GM18507 (cell line): ENCODE data around the gene AURKAIP1.
"Not testable (repeated sequence)": the region's sequence is repeated elsewhere in the genome, so short reads cannot be mapped to it uniquely, and the experiment has no call there.

Experiments
- DNase-seq: peaks from one replicate; pipeline ENCODE4 v3.0.0; 2011; ENCODE audit warnings: low read depth; ENCODE audit not compliant: insufficient read length; ENCODE audit errors: extremely low spot score
- FAIRE-seq: peaks from 2 replicates; lab custom pipeline; 2011; peaks lifted over from hg19 to GRCh38; lab: Jason Lieb, UNC

AURKAIP1 gene

DNA sequence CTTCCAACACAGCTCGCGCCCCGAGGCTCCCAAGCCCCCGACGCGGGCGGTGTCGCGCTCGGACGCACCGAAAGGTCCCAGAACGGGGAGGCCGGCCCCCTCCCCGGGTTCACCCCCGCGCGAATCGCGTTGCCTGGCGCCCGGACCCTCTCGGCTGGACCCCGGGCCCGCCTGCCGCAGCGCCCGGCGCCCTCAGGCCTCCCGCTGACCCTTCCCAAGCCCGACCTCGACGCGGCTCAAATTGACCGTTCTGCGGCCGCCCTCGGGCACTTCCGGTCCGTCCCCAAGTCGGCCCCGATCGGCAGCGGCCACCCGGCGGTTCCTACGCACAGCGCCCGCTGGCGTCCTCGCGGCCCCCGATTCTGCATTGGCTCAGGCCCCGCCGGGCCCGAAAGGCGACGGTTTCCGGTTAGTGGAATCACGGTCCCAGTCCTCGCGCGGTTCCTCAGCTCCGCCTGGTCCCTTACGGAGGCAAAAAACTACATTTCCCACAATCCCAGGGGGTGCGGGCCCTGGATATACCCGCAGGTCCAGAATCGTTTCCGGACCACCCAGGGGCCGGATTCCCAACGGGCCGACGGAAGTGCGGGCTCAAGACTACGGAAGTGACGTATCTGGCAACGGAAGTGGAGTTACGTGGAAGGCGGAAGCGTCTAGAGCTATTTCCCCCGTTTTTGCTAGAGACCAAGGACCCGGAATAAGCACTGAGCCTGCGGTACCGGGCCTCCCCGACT, at the start of gene AURKAIP1:
Gene AURKAIP1, minus strand, starts transcription at position 279 of the 734 bp plus-strand sequence. CDS start 451 bp downstream, outside the sequence.
- DNase-seq: peak; percentile 97
- FAIRE-seq: peak; percentile 100

DNA sequence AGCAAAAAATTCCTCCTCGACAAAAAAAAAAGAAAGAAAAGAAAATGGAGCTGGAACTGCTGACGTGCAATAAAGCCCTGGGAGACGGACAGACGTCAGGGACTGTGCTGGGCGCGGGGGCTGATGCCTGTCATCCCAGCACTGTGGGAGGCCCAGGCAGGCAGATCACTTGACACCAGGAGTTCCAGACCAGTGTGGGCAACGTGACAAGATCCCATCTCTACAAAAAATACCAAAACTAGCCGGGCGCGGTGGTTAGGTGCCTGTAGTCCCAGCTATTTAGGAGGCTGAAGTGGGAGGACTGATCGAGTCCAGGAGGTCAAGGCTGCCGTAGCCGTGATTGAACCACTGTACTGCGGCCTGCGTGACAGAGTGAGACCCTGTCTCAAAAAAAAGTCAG, 49.7 kb upstream of the AURKAIP1 start:
- DNase-seq (no peak), FAIRE-seq (no peak)

DNA sequence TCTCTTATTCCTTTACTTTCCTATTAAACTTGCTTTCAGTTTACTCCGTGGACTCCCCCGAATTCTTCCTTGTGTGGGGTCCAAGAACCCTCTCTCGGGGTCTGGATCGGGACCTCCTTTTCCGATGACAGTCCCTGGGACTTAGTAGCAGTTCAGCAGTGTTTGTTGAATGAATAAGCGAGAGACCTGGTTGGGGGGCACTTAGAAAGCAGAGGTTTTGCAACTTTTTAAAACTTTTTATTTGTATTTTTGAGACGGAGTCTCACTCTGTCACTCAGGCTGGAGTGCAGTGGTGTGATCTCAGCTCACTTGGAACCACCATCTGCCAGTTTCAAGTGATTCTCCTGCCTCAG, 48.2 kb upstream of the AURKAIP1 start:
- FAIRE-seq (no peak), DNase-seq (no peak)

DNA sequence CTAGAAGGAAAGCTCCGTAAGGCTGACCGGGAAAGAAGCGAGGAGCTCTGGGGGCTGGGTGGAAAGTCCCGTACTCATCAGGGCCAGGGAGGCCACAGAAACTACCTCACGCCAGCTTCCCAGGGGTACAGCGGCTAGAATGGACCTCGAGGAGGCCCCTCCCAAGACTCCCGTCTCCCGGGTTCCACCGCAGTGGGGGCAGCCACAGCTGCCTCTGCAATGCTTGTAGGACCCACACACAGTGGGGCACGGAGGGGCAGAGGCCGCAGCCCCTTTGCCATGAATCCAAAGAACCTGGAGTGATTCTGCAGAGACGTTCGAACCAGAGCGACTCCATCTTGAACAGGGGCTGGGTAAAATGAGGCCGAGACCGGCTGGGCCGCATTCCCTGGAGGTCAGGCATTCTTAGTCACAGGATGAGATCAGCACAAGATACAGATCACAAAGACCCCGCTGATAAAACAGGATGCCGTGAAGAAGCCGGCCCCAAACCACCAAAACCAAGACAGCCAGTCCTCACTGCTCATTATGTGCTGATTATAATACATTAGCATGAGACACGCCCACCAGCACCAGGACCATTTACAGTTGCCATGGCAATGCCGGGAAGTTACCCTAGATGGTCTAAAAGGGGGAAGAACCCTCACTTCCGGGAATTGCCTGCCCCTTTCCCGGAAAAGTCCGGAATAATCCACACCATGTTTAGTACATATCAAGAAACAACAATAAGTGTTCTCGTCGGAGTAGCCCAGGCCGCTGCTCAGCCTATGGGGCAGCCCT, 47.6 kb upstream of the AURKAIP1 start:
- DNase-seq: no peak
- peak; percentile 50 for FAIRE-seq

DNA sequence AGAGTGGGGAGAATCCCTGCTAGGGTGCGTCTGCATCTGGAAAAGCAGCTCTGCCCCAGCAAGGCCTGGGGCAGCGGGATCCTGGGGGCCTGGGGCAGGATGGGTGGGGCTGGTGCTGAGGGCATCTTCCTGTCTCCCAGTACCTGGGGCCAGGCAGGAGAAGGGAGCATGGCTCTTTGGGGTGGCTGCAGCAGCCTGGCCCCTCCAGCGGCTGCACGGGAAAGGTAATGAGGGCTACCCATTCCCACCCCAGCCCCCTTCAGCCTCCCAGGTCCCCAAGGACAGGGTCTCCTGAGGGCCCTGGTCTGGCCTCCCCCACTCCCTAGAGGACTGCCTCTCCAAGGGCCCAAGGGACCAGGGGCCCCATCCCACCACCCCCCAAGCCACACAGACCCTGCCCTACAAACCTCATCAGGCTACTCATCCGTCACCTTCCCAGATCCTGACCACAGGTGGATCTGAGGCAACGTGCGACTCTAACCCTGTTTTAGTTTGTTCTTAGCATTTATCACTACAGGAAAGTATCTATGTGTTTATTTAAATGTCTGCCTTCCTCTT, 47.0 kb upstream of the AURKAIP1 start:
- no peak for DNase-seq
- no peak for FAIRE-seq

DNA sequence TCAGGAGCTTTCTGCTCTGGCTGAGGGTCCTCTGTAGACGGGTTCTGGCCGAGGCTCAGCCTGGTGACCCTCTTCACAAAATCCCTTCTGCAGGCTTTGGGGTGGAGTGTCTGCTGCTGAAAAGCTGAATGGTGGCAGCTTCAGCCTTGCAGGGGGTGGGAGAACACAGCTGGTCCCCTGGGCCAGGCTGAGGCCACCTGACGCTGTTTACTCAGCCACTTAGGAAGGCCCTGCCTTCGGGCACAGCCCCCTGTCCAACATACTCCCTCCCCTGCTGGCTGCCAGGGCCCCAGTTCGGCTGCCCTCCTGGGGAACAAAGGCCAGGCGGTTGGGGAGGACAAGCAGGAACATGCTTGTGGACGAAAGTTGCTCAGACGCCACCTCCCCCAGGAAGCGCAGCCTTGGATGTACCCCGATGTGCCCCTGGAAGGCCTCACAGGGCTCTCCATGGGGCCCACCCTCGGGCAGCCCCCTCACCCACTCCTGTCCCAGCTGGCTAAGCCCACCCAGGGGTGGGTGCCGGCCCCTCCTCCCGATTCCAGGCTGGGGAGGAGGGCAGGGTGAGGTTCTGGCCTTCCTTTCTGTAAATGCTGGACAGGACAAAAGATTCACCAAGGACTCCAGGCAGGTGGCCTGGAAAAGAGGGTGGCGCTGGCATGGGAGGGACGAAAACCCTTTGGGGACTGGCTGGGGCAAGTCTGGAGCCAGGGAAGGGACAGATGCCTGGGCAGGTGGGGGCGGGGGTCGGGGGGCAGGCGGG, 46.3 kb upstream of the AURKAIP1 start, which contains the start of gene ANKRD65:
Gene ANKRD65, minus strand, starts transcription at position 130 of the 760 bp plus-strand sequence. CDS start 271 bp downstream, outside the sequence.
- FAIRE-seq (no peak), DNase-seq (no peak)

DNA sequence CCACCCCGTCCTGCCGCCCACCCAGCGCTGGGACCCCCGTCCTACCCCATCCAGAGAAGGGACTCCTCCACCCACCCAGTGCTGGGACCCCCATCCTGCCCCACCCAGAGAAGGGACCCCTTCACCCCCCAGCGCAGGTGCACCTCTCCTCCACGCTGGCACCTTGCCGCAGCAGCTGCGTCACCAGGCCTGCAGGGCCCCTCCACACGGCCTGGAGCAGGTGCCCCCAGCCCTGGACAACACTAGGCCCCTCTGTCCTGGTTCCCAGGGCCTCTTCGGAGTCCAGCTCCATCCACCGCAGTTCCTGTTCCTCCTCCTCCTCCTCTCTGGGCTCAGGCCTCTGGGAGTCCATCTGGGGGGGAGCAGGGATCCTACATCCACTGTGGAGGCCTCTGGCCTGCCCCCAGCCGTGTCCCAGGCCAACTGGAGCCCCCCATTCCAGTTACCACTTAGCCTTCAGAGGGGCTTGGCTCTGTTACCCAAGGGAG, 45.7 kb upstream of the AURKAIP1 start:
- FAIRE-seq (no peak), DNase-seq (no peak)

DNA sequence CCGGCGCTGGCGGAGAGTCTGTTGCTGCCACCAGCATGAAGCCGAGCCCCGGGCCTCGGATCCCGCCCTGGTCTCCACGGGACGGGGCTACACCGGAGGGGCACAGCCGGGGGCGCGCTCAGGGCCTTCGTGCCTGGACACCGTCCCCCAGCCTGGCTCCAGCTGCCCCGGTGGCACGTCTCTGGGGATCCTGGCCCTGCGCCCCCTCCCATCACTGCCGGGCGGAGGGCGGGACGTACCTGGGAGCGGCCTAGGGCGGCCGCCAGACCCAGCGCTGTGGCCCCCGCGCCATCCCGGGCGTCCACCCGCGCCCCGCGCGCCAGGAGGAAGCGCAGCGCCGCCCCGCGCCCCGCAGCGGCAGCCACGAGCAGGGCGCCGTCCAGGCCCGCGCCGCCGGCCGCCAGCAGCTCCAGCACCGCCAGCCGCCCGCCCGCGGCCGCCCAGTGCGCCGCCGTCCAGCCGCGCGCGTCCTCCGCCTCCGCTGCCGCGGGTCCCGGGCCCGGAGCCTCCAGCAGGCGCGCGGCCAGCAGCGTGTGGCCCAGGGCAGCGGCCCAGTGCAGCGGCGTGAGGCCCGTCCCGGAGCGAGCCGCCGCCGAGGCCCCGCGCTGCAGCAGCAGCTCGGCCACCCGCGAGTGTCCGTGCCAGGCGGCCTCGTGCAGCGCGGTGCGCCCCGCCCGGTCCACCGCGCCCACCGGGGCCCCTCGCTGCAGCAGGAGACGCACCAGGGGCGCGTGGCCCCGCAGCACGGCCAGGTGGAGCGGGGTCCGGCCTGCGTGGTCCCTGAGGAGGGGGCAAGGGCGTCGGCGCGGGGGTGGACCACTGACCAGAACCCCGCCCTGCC, 45.0 kb upstream of the AURKAIP1 start:
- FAIRE-seq (no peak), DNase-seq (no peak)

DNA sequence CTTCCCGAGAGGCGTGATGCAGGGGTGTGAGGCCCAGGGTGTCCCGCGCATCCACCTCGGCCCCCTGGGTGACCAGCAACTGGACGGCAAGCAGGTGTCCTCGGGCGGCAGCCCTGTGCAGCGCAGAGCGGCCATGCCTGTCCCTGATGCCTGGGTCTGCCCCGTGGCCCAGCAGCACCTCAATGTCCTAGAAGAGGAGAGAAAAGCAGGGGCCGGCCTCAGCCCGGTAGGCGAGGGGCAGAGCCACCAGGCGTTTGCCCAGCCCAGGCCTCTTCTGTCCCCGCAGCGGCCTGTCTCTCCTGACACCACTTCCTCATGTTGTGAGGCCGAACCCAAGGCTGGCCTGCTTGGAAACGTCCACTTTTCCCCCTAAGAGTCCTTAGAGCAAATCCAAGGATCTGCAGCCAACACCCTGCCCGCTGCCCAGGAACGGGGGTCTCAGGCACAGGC, 44.4 kb upstream of the AURKAIP1 start:
- FAIRE-seq (no peak), DNase-seq (no peak)

DNA sequence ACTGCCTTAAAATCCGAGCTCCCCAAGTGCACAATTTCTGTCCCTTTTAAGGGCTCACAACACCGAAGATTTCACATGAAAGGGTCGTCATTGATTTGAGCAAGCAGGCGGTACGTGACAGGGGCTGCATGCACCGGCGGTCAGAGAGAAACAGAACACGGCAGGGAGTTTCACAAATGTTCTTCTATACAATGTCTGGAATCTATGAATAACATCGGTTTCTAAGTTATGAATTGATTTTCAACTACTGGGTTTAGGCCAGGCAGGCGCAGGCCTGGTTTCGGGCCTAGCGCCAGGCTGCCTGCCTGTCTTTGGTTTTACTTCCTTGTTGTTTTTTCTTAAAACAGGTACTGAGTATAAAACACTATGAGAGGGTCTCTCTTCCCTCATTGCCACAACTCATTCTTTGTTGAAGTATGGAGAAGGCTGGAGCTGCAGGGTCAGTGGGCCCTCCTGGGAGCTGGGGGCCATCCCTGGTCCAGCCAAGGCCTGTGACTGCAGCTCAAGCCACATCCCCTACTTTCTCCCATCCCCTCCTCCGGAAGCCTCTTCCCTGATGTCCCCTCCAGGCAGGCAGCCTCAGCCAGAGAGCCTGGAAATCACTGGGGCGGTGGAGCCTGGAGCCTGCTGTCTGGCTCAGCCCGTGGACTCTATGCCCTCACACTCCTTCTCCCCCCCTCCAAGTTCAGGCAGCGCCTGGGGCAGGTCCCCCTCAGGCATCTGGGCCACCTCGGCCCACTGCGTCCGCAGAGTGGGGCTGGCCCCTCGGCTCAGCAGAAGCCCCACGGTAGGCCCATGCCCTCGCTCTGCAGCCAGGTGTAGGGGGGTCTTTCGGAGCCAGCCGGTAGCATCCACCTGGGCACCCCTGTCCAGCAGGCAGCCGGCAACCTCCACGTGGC, 43.7 kb upstream of the AURKAIP1 start:
- DNase-seq: no peak
- FAIRE-seq: peak; percentile 89

DNA sequence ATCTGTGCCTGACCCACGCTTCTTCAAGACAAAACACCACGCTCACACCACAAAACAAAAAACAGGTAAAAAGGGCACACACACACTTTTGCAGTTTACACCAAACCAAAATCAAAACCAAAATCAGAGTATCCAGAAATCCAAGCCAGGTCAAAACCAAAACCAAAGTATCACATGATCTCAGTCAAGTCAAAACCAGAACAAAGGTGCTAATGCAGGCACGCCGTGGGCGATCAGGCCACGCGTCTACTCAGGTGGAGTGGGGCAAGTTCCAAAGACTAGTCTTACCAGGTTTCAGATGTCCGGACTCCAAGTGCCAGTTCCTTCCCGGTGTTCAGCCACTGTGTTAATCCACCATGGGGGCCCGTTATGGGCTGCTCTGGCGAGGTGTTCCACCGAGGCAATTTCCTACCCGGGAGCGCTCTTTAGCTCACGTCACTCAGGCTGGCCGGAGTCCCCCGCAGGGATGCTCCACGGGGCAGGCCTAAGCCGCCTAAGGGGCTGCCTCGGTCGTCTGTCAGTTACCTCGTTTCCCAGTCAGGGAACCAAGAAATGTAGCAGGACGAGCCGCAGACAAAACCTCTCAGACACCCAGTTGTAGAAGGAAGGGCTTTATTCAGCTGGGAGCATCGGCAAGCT, 42.9 kb upstream of the AURKAIP1 start:
- FAIRE-seq: peak; percentile 59
- not testable (repeated sequence) for DNase-seq

DNA sequence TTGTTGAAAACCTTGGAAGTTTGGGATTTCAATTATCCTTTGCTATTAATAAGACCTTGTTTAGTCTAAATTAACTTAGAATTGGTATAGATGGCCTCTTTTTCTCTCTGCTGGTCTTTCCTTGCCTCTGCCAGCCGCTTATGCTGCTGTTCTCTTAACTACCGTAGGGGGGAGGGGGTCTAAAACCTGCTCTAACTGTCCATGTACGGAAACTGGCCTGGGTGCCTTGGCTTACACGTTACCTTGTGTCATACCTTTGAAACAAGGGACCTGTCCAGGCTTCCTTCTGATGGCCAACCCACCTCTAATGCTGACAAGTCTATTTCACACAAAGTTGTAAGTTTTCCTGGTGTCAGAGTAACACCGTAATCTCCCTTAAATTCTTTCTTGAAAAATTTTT, 42.4 kb upstream of the AURKAIP1 start:
- DNase-seq, FAIRE-seq: not testable (repeated sequence)

DNA sequence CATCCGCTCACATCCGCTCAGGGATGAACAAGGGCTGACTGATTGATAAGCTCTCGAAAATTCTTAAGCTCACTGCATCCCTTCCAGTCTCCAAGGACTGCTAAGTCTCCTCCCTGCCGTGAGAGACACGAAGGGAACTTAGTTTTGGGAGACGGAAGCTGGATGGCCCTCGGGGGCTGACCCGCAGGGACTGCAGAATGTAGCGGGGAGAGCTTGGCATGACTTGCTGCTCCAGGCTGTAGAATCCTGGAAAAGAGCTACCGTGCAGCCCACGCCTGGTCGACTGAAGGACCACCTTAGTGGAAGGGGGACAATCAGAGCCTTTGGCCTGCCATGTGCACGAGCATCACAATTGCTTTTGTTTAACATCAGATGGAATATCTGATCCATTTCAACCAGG, 40.7 kb upstream of the AURKAIP1 start:
- DNase-seq (no peak), FAIRE-seq (no peak)

DNA sequence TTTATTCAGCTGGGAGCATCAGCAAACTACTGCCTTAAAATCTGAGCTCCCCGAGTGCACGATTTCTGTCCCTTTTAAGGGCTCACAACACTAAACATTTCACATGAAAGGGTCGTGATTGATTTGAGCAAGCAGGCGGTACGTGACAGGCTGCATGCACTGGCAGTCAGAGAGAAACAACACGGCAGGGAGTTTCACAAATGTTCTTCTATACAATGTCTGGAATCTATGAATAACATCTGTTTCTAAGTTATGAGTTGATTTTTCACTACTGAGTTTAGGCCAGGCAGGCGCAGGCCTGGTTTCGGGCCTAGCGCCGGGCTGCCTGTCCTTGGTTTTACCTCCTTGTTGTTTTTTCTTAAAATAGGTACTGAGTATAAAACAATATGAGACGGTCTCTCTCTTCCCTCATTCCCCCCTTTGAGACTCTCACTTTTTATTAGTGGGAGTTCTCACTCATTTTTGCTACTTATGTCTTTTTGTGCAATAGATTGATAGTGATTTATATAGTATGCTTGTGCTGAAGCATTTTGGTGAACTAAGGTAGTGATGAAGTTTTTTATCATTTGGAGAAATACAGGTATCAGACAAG, 37.4 kb upstream of the AURKAIP1 start:
- DNase-seq, FAIRE-seq: not testable (repeated sequence)

DNA sequence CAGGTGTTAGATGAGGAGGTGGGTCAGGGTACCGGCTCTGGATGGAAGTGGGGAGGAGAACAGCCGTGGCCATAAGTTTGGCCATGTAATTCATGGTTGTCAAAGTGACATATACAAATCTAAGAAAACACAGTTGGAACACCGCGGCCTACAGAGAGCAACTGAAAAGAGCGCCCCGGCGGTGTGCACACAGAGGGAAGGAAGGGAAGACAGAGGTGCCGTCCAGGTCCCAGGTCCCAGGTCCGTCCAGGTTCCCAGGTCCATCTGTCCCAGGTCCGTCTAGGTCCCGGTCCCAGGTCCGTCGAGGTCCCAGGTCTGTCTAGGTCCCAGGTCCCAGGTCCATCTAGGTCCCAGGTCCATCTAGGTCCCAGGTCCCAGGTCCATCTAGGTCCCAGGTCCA, 36.6 kb upstream of the AURKAIP1 start:
- FAIRE-seq: no peak

DNA sequence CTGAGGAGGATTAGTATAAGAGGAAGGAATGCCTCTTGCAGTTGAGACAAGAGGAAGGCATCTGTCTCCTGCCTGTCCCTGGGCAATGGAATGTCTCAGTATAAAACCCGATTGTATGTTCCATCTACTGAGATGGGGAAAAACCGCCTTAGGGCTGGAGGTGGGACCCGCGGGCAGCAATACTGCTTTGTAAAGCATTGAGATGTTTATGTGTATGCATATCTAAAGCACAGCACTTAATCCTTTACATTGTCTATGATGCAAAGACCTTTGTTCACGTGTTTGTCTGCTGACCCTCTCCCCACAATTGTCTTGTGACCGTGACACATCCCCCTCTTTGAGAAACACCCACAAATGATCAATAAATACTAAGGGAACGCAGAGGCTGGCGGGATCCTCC, 35.2 kb upstream of the AURKAIP1 start:
- FAIRE-seq: not testable (repeated sequence)

More for the DNA sequence above, 36.6 kb upstream of the AURKAIP1 start:
- no peak for DNase-seq

More for the DNA sequence above, 35.2 kb upstream of the AURKAIP1 start:
- DNase-seq: not testable (repeated sequence)
